ENCODE results near the gene CAPZB.

The CAPZB gene

DNA sequence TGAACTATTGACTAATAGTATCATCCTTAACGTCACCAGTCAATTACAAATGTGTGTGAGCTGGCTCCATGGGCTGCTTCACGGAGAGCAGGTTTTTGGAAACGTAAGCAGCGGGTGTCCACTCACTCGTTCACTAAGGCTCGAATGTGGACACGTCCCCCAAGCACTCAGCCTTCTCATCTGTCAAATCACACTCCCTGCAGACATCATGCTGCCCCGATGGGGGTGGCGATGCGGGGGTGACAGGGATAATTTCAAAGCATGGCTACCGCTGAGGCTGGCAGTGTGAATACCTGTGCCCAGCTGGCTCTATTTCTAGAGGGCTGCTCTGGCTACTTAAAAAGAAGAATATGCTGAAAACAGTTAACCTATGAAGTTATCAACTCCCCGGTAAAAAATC lies 71.3 kb downstream of the CAPZB start:
- no peak for FAIRE-seq
- no peak for DNase-seq (ENCODE audit: insufficient read length, low spot score)
- no peak for TF ChIP-seq POLR2A (IDR thresholded peaks at IDR 0.05; ENCODE audit: low read depth, low read length)

DNA sequence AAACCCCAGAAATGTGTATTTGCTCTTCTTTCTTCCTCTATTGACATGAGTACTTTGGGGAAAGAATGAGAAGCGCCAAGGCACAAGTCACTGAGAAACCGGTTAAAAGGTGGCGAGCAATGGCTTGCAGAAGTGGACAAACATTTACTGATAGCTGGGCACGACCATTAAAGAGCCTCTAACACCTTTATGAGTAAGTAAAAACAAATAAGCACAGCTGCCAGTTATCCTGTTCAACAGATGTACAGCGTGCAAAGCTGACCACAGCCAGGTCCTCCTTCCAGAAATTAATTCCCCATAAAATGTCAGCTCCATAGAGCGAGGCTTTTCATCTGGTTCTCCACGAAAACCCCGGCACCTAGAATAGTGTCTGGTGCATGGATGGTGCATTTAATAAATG lies 72.7 kb downstream of the CAPZB start:
- no peak for FAIRE-seq
- TF ChIP-seq POLR2A (IDR thresholded peaks at IDR 0.05; ENCODE audit: low read depth, low read length), result no peak

GRCh38 chr1:19411612-19412011 lies 73.7 kb downstream of the CAPZB start:
- TF ChIP-seq POLR2A (IDR thresholded peaks at IDR 0.05; ENCODE audit: low read depth, low read length), result no peak
- DNase-seq (ENCODE audit: insufficient read length, low spot score) (no peak), FAIRE-seq (no peak)

More for the DNA sequence above, 72.7 kb downstream of the CAPZB start:
- no peak for DNase-seq (ENCODE audit: insufficient read length, low spot score)

- FAIRE-seq (no peak), DNase-seq (ENCODE audit: insufficient read length, low spot score) (no peak)
- TF ChIP-seq POLR2A (IDR thresholded peaks at IDR 0.05; ENCODE audit: low read depth, low read length), result no peak
Measured at GRCh38 chr1:19410393-19410792, 74.9 kb downstream of the CAPZB start.

- no peak for FAIRE-seq
- TF ChIP-seq POLR2A (IDR thresholded peaks at IDR 0.05; ENCODE audit: low read depth, low read length), result no peak
- DNase-seq (ENCODE audit: insufficient read length, low spot score), result no peak
Measured at GRCh38 chr1:19409477-19410341, 75.6 kb downstream of the CAPZB start.

- no peak for FAIRE-seq
- no peak for TF ChIP-seq POLR2A (IDR thresholded peaks at IDR 0.05; ENCODE audit: low read depth, low read length)
- no peak for DNase-seq (ENCODE audit: insufficient read length, low spot score)
Measured at GRCh38 chr1:19407494-19408096, 77.7 kb downstream of the CAPZB start.

- TF ChIP-seq POLR2A (IDR thresholded peaks at IDR 0.05; ENCODE audit: low read depth, low read length), result no peak
- FAIRE-seq (no peak), DNase-seq (ENCODE audit: insufficient read length, low spot score) (no peak)
Measured at GRCh38 chr1:19406680-19407079, 78.7 kb downstream of the CAPZB start.

GRCh38 chr1:19405761-19406487 lies 79.4 kb downstream of the CAPZB start:
- FAIRE-seq (no peak), DNase-seq (ENCODE audit: insufficient read length, low spot score) (no peak)
- no peak for TF ChIP-seq POLR2A (IDR thresholded peaks at IDR 0.05; ENCODE audit: low read depth, low read length)

- DNase-seq (ENCODE audit: insufficient read length, low spot score) (no peak), FAIRE-seq (no peak)
- no peak for TF ChIP-seq POLR2A (IDR thresholded peaks at IDR 0.05; ENCODE audit: low read depth, low read length)
Measured at GRCh38 chr1:19405195-19405760, 80.1 kb downstream of the CAPZB start.

DNA sequence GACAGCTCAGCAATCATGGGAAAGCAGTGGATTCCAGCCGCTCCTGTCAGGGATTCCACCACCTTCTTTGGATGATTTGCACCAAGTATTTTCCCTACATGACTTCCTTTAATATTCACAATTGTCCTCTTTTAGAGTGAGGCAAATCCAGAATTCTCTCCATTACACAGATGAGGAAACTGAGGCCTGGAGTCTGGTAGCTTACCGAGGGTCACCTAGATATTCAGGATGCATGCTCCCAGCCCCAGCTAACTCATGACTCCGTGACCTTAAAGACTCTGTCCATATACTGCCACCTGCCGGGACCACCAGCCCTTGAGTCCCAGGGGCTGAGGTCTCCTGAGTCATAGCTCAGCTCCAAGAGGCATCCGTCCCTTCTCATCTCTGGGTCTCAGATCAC lies 80.6 kb downstream of the CAPZB start:
- FAIRE-seq, result no peak
- TF ChIP-seq POLR2A (IDR thresholded peaks at IDR 0.05; ENCODE audit: low read depth, low read length), result no peak
- DNase-seq (ENCODE audit: insufficient read length, low spot score), result no peak

GRCh38 chr1:19403256-19403655 lies 82.1 kb downstream of the CAPZB start:
- TF ChIP-seq POLR2A (IDR thresholded peaks at IDR 0.05; ENCODE audit: low read depth, low read length), result no peak
- no peak for FAIRE-seq
- DNase-seq (ENCODE audit: insufficient read length, low spot score), result no peak

GRCh38 chr1:19402031-19402813 lies 83.1 kb downstream of the CAPZB start:
- FAIRE-seq (no peak), DNase-seq (ENCODE audit: insufficient read length, low spot score) (no peak)
- no peak for TF ChIP-seq POLR2A (IDR thresholded peaks at IDR 0.05; ENCODE audit: low read depth, low read length)

DNA sequence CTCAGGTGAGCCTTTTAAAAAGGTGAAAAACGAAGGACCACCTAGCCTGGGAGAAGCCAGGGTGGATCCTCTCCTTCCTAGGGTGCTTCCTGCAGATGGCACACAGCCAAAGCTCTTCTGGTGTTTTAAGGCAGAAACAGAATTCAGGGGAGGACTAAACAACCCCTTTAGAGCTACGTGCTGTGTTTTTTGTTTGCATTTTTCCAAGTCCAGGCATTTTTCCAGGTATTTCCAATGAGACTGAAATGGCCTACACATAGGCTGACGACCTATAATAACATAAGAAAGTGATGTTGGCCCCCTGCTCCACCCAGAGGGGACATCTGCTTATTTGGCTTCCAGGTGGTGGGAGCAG lies 83.8 kb downstream of the CAPZB start:
- no peak for TF ChIP-seq POLR2A (IDR thresholded peaks at IDR 0.05; ENCODE audit: low read depth, low read length)
- FAIRE-seq (no peak), DNase-seq (ENCODE audit: insufficient read length, low spot score) (no peak)

All from H54 (cell line).